ENCODE results near the gene GPRIN3.

- TF ChIP-seq, protein P1, sequence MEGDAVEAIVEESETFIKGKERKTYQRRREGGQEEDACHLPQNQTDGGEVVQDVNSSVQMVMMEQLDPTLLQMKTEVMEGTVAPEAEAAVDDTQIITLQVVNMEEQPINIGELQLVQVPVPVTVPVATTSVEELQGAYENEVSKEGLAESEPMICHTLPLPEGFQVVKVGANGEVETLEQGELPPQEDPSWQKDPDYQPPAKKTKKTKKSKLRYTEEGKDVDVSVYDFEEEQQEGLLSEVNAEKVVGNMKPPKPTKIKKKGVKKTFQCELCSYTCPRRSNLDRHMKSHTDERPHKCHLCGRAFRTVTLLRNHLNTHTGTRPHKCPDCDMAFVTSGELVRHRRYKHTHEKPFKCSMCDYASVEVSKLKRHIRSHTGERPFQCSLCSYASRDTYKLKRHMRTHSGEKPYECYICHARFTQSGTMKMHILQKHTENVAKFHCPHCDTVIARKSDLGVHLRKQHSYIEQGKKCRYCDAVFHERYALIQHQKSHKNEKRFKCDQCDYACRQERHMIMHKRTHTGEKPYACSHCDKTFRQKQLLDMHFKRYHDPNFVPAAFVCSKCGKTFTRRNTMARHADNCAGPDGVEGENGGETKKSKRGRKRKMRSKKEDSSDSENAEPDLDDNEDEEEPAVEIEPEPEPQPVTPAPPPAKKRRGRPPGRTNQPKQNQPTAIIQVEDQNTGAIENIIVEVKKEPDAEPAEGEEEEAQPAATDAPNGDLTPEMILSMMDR (IDR thresholded peaks at IDR 0.05), result no peak
- TF ChIP-seq POLR2AphosphoS5 (IDR thresholded peaks at IDR 0.05) (no peak), POLR2A (IDR thresholded peaks at IDR 0.05) (no peak), EP300 (IDR thresholded peaks at IDR 0.05) (no peak)
These were observed 30.2 kb downstream of the GPRIN3 start for GRCh38 chr4:89277412-89277811.

Data from upper lobe of left lung (tissue), 4 donors.